Endodermal cell (in vitro differentiated cells): ENCODE measurements around the gene TMEM61. TPM values are rescaled to one million over a fixed set of nuclear protein-coding genes. Genes with fewer than 3 reads are reported as not detected.

Experiments
- DNase-seq: peaks from one replicate; pipeline ENCODE4 v3.0.0-alpha.2; 2017
- H3K27ac ChIP-seq: 2 replicates; pipeline ENCODE4 v1.5.1; 2013; ENCODE audit warnings: mild to moderate bottlenecking, low read depth, low read length, moderate library complexity
- H3K27me3 ChIP-seq: 2 replicates; pipeline ENCODE4 v1.6.1; 2013; ENCODE audit warnings: mild to moderate bottlenecking, low read length, moderate library complexity; ENCODE audit not compliant: insufficient read depth, control insufficient read depth, poor library complexity, severe bottlenecking
- H3K36me3 ChIP-seq: 2 replicates; pipeline ENCODE4 v1.7.0; 2013; ENCODE audit warnings: mild to moderate bottlenecking, low read length, moderate library complexity; ENCODE audit not compliant: control insufficient read depth, insufficient read depth
- H3K4me1 ChIP-seq: one replicate; pipeline ENCODE4 v1.7.0; 2013; ENCODE audit warnings: low read length; ENCODE audit not compliant: control insufficient read depth, insufficient read depth
- H3K4me3 ChIP-seq: 2 replicates; pipeline ENCODE4 v1.5.1; 2013; ENCODE audit warnings: mild to moderate bottlenecking, low read length, moderate library complexity
- H3K9ac ChIP-seq: 2 replicates; pipeline ENCODE4 v1.6.1; 2013; ENCODE audit warnings: mild to moderate bottlenecking, low read length, moderate library complexity; ENCODE audit not compliant: poor library complexity, severe bottlenecking; ENCODE audit errors: extremely low read depth
- H3K9me3 ChIP-seq: 2 replicates; pipeline ENCODE4 v1.6.1; 2013; ENCODE audit warnings: mild to moderate bottlenecking, low read length, moderate library complexity; ENCODE audit not compliant: control insufficient read depth
- H3K27ac Mint-ChIP-seq: 2 replicates; pipeline ENCODE4 v1.8.0; 2020; ENCODE audit warnings: mixed read lengths
- H3K27me3 Mint-ChIP-seq: 2 replicates; pipeline ENCODE4 v1.8.0; 2021; ENCODE audit warnings: mild to moderate bottlenecking, mixed read lengths; ENCODE audit not compliant: insufficient read depth
- H3K36me3 Mint-ChIP-seq: 2 replicates; pipeline ENCODE4 v1.8.0; 2020; ENCODE audit warnings: low read depth, mixed read lengths
- H3K4me1 Mint-ChIP-seq: 2 replicates; pipeline ENCODE4 v1.8.0; 2020; ENCODE audit warnings: mixed read lengths
- H3K4me3 Mint-ChIP-seq: 2 replicates; pipeline ENCODE4 v1.8.0; 2020; ENCODE audit warnings: mild to moderate bottlenecking, moderate library complexity, mixed read lengths
- H3K9me3 Mint-ChIP-seq: 2 replicates; pipeline ENCODE4 v1.8.0; 2020; ENCODE audit warnings: mild to moderate bottlenecking, mixed read lengths
- WGBS, 2 experiments: methylation state at CpG; one replicate each; pipeline versions ENCODE4 v1.1.5 to v1.1.7; 2013; ENCODE audit warnings: missing lambda C conversion rate in 2 of 2, mixed read lengths in 1 of 2; ENCODE audit not compliant: insufficient coverage in 1 of 2, insufficient read length in 1 of 2; 5-methylcytosine and 5-hydroxymethylcytosine counted together
- total RNA-seq, 2 donors: library from RNA; stranded (reverse); fragmentation: NEBNext Ultra II Directional in 1 of 2; extraction: Animal tissue kit (Norgen Biotek cat#: 25700) in 1 of 2; gene quantifications; 2 replicates in 1 of 2; 3 replicates in 1 of 2; pipeline ENCODE4 v1.2.1, GENCODE V29; 2021
- TF ChIP-seq, protein P1 (sequence below): fragments of 200-600 bp; sonication (generic); conservative IDR thresholded peaks from 2 replicates; pipeline ENCODE4 v1.5.0; 2021; ENCODE audit warnings: antibody characterized with exemption, mild to moderate bottlenecking

TMEM61 gene
- total RNA-seq, 2 donors from 2014 or later: not detected

DNA sequence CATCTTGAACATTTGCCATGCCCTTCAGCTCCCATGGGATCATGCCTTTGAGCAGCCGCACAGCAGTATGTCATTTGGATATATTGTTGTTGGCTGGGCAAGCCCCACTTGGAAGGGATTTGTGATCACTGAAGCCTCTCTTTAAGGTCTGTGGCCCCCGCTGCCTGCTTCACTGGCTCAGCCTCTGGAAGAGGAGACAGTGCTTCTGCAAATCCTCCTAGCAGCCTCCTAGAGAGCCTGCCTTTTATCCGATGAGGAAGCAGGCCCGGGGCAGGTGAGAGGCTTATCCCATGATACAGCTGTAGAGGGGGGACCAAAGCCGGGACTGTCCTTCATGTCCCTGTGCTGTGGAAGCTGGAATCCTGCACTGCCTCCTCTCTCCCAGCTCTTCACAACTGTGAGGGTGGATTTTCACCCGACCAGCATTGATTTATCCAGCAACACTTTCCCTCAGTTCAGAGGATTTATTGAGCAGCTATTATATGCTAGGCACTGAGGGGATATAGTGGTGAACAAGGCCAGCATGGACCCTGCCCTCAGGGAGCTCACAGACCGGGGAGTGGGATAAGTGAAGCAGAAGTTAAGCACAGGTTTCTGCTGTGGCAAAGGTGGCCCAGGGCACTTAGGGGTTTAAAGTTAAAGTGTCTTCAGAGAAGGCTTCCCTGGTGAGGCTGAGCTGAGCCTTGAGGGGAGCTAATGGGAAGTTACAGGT lies 3.9 kb downstream of the TMEM61 start:
- Mint-ChIP-seq H3K4me3 (no peak overlapping the region), H3K9me3 (no peaks in the 10 kb centered on the region), H3K27me3 (peaks cover 35% of the 10 kb centered on the region), H3K27ac (no peak overlapping the region), H3K4me1 (peaks cover 6% of the 10 kb centered on the region), H3K36me3 (no peaks in the 10 kb centered on the region)
- Histone ChIP-seq H3K9me3 (no peaks in the 10 kb centered on the region), H3K4me1 (no peaks in the 10 kb centered on the region), H3K27ac (no peak overlapping the region), H3K4me3 (no peak overlapping the region), H3K36me3 (no peaks in the 10 kb centered on the region), H3K27me3 (peaks cover 32% of the 10 kb centered on the region), H3K9ac (no peak overlapping the region)
- WGBS, 2 experiments: 81 to 82% methylated on average over 5 to 7 of the region's 7 CpGs
- DNase-seq: no peak
- TF ChIP-seq, protein P1, sequence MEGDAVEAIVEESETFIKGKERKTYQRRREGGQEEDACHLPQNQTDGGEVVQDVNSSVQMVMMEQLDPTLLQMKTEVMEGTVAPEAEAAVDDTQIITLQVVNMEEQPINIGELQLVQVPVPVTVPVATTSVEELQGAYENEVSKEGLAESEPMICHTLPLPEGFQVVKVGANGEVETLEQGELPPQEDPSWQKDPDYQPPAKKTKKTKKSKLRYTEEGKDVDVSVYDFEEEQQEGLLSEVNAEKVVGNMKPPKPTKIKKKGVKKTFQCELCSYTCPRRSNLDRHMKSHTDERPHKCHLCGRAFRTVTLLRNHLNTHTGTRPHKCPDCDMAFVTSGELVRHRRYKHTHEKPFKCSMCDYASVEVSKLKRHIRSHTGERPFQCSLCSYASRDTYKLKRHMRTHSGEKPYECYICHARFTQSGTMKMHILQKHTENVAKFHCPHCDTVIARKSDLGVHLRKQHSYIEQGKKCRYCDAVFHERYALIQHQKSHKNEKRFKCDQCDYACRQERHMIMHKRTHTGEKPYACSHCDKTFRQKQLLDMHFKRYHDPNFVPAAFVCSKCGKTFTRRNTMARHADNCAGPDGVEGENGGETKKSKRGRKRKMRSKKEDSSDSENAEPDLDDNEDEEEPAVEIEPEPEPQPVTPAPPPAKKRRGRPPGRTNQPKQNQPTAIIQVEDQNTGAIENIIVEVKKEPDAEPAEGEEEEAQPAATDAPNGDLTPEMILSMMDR: no peak

DNA sequence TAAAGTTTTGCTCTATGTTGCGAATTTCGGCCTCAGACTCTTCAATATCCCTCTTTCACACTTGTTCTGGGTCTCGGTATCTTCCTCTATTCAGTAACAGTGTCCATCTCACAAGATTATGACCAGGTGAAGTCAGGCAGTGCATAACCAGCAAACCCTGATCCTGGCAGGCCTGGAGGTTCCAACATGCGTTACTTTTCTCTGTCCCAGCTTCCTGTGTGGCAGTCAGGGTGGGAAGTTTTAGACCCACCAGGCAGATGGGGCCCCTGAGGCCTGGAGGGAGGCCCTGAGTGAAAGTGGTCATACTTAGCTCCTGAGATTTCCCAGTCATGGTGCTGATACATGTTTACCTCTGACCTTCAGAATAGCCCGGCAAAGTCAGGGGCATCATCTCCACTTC lies 5.1 kb downstream of the TMEM61 start:
- H3K36me3 ChIP-seq: no peaks in the 10 kb centered on the region
- Mint-ChIP-seq H3K4me3 (no peak overlapping the region), H3K9me3 (no peaks in the 10 kb centered on the region), H3K36me3 (no peaks in the 10 kb centered on the region), H3K4me1 (peaks cover 2% of the 10 kb centered on the region), H3K27ac (no peak overlapping the region), H3K27me3 (peaks cover 24% of the 10 kb centered on the region)
- H3K27ac ChIP-seq: no peak overlapping the region
- H3K27me3 ChIP-seq: peaks cover 19% of the 10 kb centered on the region
- no peak for DNase-seq
- H3K4me1 ChIP-seq: no peaks in the 10 kb centered on the region
- no peaks in the 10 kb centered on the region for H3K9me3 ChIP-seq
- TF ChIP-seq, protein P1: no peak
- H3K4me3 ChIP-seq: no peak overlapping the region
- no peak overlapping the region for H3K9ac ChIP-seq
- 90 to 92% methylated on average over 4 to 5 of the region's 5 CpGs for WGBS, 2 experiments

DNA sequence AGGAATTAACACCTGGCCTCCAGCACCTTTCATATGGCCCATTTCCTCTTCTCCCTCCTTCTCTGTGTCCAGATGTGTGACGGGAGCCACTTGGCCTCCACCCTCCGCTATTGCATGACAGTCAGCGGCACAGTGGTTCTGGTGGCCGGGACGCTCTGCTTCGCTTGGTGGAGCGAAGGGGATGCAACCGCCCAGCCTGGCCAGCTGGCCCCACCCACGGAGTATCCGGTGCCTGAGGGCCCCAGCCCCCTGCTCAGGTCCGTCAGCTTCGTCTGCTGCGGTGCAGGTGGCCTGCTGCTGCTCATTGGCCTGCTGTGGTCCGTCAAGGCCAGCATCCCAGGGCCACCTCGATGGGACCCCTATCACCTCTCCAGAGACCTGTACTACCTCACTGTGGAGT lies 5.6 kb downstream of the TMEM61 start:
- H3K27me3 Mint-ChIP-seq: peaks cover 22% of the 10 kb centered on the region
- H3K27ac Mint-ChIP-seq: no peak overlapping the region
- Histone ChIP-seq H3K9me3 (no peaks in the 10 kb centered on the region), H3K27ac (no peak overlapping the region), H3K9ac (no peak overlapping the region), H3K4me1 (no peaks in the 10 kb centered on the region), H3K36me3 (no peaks in the 10 kb centered on the region), H3K27me3 (peaks cover 14% of the 10 kb centered on the region), H3K4me3 (no peak overlapping the region)
- TF ChIP-seq, protein P1: no peak
- H3K4me1 Mint-ChIP-seq: peaks cover 2% of the 10 kb centered on the region
- H3K36me3 Mint-ChIP-seq: no peaks in the 10 kb centered on the region
- DNase-seq: no peak
- H3K9me3 Mint-ChIP-seq: no peaks in the 10 kb centered on the region
- WGBS, 2 experiments: 89 to 93% methylated on average over 7 to 15 of the region's 15 CpGs
- H3K4me3 Mint-ChIP-seq: no peak overlapping the region
